ENCODE data around the gene TMEM196.

Gene TMEM196

DNA sequence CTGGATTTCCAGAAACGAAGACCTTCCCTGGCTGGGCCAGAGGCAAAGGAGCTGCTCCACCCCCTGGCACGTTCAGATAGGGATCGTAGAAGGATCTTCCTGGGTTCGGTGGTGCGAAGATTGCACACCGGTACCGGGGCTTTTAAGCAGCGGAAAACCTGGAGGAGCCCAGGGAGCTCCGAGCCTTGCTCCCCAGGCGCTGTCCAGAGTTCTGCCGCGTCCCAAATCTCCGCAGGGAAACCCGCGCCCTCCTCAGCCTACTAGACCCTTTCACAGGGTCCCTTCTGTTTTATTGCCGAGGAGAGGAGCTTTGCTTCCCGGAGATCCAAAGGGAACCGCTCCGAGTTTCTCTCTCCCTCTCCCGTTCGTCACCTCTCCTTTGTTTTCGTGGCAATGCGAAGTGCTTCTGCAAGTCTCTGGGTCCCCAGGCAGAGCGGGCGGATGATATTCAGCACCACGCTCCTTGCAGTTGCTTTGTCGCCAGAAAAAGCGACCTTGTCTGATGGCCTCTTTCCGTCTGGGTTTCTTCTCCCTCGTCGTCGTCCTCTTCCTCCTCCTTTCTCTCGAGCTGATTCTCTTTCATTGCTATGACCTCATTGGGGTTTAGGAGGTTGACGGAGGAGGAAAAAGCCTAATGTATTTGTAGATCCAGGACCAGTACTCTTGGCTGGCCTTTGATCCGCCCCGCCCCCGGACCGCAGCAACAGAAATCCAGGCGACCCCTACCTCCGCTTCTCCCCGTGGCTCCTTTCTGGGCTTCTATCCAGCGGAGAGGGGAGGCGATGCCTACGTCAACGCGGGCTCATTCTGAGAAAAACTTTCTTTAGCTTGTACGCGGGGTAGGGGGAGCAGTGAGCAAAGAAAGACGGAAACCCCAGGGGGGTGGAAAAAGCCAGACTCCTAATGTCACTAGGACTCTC lies at the start of gene TMEM196:
TMEM196 (minus strand) TSS at position 777 of the 920 bp plus-strand sequence. CDS start 921 bp downstream, outside the sequence.
- DNase-seq (ENCODE audit: low spot score), result peak; percentile 67

DNA sequence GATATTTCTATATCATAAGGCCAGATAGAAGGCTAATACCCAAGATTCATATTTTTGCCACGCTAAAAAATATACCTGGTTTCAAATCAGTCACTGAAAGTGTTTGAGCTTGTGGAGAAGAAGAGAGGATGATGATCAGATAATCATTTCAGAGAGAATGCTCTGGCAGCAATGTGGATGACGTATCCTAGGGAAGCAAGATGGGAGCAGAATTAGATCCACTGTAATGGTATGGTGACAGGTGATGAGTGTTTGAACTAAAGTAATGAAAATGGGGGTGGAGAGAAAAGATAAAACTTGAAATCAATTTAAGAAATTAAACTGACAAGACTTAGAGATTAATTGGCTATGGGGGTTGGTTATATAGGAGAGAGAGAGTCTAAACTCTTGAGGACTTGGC lies 42.7 kb upstream of the TMEM196 start:
- no peak for DNase-seq (ENCODE audit: low spot score)

DNA sequence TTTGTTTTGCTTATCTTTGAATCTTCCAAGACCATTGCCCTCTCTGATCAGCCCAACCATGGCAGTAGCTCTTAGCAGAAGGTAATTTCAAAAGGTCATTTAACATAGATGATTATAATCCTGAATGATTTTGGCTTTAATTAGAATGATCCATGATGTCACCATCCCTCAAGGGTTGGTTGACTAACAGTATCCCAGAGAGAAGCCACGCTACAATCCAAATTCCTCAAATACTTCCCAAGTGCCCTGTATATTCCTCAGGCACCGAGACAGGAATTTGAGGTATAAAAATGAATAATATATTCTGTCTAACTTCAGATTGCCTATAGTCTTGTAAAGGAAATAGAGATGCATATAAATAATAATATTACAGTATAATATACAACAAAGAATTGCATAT lies 42.1 kb upstream of the TMEM196 start:
- no peak for DNase-seq (ENCODE audit: low spot score)

DNA sequence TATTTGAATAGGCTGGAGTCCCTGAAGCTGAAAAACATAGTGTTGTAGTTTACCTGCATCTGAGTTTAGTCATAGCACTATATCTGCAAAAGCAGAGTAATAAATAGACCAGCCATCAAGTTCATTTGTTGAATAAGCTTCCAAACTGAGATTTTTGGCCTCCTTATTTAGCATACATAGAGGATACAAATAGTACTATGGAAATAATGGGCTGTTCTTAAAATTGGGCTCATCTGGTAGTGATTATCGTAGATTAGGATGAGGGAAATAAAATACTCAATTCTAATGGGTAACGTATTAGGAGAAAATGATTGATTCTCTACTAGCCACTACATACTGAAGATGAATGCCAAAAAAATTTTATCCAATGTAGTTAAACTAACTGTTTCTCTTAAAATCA lies 41.4 kb upstream of the TMEM196 start:
- no peak for DNase-seq (ENCODE audit: low spot score)

DNA sequence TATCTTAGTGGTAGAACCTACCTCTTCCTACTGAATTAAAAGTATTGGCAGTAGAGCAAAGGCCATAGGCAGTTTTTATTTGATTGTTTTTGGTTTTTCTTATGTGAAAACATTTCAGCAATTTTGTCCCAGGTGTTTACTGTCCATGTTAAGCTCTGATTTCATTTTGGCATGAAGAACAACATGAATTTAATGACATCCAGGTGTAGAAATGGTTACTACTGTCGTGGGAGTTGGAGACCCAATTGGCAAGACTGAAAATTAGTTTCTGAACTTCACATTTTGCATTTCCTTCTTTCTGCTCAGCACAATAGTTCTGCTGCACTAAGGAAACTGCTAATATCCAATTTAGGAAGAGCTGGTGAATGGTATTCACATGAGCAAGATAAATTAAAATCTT lies 38.0 kb upstream of the TMEM196 start:
- no peak for DNase-seq (ENCODE audit: low spot score)

DNA sequence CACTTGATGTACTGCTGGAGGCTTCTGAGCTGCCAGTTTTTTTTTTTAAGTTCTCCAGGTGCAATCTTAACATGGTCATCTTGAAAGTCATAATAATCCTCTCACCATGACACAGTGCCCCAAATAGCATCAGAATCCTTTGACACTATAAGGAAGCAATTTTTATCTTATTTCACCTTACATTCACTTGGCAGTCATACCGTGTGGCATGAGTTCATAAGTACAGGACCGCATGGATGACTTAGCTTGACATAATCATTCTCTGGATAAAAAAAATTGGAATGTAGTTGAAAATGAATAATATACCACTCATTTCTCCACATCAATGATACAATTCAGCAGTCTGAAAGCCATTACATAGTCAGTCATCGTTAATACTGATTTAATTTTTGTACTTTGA lies 25.6 kb upstream of the TMEM196 start:
- no peak for DNase-seq (ENCODE audit: low spot score)

DNA sequence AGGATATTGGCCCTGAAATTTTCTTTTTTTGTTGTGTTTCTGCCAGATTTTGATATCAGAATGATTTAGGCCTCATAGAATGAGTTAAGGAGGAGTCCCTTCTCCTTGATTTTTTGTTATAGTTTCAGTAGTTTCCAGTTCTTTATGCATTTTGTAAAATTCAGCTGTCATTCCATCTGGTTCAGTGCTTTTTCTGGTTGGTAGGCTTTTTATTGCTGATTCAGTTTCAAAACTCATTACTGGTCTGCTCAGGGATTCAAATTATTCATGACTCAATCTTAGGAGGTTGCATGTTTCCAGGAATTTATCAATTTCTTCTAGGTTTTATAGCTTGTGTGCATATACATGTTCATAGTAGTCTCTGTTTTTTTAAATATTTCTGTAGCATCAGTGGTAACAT lies 10.1 kb upstream of the TMEM196 start:
- no peak for DNase-seq (ENCODE audit: low spot score)

DNA sequence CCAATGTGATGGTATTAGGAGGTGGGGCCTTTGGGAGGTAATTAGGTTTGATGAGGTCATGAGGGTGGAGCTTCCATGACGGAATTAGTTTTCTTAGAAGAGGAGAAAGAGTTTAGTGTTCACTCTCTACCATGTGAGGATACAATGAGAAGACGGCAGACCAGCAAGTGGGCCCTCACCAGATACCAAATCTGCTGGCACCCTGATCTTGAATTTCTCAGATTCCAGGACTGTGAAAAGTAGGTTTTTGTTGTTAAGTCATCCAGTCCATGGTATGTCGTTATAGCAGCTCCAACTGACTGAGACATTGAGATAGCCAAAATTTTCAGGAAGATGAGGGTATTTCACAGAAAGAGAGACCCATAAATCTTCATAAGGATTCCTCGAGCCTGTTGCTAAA lies 3.6 kb upstream of the TMEM196 start:
- DNase-seq (ENCODE audit: low spot score), result no peak

DNA sequence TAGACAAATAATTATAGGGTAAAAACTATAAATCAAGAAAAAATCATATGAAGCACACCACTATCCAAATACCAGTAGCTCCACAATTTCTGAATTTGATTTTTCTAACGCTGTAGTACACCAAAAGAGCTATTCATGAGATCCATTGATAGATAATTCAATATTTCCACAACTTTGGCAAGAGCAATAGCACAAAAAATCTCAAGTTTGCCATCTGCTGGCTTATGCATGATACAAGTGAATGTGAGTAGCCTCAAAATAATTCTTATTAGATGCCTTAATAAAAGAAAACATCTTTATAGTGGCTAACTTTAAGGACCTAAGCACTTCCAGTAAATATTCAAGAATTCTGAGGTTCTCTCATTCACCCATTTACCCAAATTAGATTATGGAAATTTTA lies 2.2 kb upstream of the TMEM196 start:
- no peak for DNase-seq (ENCODE audit: low spot score)

DNA sequence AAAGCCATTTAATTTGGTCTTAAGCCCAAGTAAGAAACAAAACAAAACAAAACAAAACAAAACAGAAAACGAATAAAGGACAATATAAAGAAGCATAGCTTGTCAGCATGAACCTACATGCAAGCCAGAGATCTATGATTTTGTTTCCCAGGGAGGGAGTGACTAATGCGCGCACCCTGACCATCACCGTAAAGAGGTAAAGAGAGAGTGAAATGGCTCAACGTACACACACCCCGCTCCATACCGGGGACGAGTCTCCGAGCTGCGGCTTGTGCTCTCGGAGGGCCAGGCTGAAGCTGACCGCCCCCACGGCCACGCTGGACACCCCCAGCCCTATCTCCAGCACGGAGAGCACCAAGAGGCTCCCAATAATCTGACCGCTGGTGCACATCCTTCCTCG lies 1.1 kb downstream of the TMEM196 start:
- no peak for DNase-seq (ENCODE audit: low spot score)

DNA sequence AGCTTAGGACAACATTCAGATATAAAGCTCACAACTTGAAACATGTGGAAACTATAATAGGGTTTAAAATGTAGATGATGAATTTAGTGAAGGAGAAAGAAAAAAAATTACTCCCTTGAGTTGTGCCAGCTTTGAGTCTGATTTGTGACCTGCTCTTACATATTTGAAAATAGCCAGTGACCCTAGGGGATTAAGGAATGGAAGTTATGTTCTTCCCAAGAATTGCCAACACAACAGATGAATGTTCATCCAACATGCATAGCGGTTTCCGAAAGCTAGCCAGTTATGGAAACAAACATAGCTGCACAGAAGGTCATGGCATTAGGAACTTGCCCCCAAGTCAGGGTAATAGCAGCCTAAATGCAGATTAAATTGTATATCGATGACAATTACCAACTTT lies 10.8 kb downstream of the TMEM196 start:
- DNase-seq (ENCODE audit: low spot score), result no peak

DNA sequence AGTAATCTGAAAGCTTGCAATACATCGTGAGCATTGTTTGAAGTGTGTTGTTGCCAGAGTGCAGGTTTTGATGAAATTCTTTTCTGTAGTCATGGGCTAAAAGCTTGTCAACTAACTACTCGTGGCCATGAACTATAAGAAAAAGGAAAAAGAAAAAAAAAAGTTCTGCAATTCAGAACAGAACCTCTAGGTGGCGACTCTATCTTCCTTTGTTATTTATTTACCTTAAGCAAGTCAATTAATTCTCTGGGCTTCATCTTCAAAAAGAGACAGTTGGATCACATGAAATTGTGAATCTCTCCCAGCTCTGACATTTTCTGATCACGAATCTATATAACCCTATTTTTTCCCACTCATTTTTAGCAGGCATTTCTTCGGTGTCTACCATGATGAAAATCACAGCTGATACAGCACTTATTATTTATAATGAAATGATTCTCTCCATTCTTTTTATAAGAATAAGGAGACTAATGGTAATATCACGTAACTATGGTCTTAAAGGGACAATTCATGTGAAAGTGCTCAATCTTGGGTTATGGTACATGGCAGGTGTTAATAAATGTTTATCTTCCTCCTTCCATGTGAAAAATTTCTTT lies 18.8 kb downstream of the TMEM196 start:
- DNase-seq (ENCODE audit: low spot score), result no peak

DNA sequence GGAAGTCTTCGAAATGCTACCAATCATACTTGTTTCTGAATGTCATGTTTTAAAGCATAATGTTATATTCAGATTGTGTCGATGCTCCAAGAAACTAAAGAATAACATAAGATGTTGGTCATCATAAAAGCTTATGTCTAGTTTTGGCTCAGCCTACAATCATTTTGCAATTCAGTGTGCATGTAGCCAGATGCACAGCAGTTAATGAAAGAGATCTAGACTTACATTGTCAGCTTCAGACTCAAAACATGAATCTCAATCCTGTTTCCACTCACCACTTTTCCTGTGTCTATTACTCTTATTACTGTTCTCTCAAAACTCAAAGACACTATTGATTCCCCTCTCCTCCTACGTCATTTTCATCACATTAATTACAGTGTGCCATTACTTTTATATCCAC lies 21.4 kb downstream of the TMEM196 start:
- no peak for DNase-seq (ENCODE audit: low spot score)

DNA sequence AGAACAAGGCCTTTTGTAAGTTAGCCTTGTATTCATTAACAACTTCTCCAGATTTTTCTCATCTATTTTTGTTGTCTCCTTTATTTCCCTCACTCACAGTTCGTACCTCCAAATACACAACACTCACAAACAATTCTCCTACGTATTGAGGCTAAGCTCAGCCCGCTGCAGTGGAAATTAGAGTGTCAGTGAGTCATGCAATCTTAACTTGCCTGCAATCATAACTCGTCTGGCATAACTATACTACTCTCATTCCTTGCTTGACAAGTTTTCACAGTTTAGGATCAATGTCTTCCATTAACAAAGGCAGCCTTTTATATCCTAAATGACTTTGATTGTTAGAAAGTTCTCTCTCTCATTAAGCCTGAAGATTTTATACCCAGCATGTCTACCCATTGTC lies 23.8 kb downstream of the TMEM196 start:
- no peak for DNase-seq (ENCODE audit: low spot score)

DNA sequence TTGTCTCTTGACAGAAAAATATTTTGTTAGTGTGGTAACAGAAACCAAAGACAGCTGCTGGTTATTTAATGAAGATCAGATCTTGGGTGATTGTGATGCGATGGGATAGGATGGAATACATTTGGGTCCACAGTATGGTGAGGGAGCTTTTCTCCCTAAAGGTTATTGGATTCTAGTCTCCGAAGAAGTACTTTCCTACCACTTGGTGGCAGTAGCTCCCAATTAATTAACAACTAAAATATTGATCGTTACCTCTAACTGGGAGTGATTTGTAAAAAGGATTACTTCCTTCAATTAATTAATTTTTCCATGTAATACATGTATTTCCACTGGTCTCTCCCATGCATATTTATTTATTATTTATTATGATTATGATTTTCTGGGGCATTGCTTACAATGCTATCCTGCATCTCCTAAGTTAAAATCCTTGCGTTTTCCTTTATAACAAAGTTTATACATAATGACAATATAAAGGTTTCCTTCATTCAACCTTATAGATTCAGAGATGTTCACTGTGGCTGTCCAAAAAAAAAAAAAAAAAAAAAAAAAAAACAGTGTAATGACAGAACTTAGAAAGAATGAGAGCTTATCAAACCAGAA lies 25.6 kb downstream of the TMEM196 start:
- no peak for DNase-seq (ENCODE audit: low spot score)

DNA sequence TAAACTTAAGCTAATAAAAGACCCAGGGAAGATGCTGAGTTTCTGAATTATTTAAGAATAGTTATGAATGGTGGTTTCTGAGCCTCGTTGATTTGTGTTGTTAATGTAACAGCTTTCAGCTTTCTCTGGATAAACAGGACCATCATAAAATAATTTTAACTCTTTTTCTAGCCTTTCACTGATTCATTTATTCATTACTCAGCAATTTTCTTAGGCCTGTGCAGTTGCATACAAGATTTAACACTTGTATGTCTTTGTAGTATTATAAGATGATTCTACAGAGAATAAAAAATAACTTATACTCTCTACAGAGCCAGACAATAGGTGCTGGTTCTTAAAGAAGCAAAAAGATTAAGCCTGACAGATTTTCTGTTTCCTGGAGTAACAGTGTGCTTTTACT lies 29.3 kb downstream of the TMEM196 start:
- DNase-seq (ENCODE audit: low spot score), result no peak

DNA sequence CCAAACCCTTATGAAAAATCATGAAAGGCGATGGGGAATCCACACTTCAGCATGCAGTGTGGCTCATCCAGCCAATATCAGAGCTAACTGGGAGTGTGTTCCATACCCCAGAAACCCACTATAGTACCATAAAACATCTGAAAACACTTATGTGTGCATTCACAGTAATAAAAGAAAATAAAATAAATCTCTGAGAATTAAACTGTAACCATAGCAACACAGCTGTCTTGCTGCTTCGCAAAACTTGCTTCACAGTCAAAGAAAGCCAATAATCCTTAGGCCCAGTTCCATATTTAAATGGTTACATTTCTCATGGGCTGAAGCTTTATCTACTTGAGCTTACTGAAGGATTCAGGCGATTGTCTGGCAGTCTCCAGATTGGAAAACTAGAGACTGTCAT lies 44.7 kb downstream of the TMEM196 start:
- DNase-seq (ENCODE audit: low spot score), result no peak

DNA sequence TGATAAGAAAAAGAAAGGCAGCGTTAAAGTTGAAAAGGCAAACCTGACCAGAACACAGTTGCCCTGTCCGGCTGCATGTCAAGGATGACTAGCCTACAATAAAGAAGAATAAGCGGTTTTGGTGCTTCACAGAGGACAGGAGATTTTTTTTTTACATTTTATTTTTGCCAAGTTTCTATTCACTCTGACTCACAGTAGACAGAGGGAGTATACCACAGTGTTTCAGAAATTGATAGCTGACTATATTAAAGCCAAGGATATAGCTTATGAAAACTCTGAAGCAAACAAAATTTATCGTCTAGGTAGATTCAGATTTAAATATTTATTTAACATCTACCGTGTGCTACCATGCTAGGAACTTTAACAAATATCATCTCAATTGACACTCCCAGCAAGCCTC lies 47.6 kb downstream of the TMEM196 start:
- no peak for DNase-seq (ENCODE audit: low spot score)

DNA sequence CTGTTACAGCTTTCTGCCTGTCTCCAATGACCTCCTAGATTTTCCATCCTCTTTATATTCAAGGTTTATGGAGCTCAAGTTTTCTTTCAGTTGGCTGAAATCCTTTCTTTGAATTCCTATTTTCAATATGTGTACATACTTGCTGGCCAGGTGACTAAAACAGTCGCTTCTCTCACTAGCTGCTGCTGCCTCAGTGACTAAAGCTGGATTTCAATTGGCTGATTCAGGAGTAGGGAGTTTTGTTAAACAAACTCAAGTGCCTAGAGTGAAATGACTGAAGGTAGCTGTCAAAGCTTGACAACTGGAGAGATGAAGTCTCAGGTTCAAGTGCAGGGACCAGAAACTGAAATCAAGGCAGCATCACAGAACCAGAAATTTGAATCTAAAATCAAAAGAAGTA lies 57.9 kb downstream of the TMEM196 start:
- no peak for DNase-seq (ENCODE audit: low spot score)

DNA sequence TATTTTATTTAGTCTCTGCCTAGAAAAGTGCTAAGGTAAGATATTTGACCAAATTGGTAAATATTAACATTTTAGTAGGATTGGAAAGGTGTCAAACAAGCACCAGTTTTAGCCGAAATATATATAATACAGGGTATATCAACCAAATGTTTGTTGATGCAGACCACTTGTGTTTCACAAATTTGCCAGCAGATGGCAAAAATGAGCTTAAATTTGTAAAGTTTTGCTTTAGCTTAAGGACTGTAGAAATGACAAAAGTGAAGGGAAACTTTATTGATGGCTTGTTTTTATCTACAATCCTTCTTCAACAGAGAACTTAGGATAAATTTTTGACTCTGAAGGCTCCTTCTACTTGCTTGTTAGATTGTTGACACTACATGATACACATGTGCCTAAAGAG lies 59.7 kb downstream of the TMEM196 start:
- no peak for DNase-seq (ENCODE audit: low spot score)

DNA sequence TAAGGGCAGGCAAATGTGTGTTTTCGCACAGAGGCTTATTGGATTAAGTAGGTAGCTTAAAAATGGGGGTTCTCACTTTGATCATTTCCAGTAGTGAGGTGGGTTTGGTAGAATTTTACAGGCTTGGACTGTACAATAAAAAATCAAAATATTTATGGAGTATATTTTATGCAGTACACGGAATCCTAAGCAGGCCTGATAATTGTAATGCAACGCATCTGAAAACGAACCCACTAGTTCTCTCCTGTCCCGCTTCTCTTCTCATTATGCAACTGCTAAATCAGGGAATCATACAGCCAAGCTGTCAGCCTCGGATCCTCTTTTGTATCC lies 64.2 kb downstream of the TMEM196 start:
- no peak for DNase-seq (ENCODE audit: low spot score)

DNA sequence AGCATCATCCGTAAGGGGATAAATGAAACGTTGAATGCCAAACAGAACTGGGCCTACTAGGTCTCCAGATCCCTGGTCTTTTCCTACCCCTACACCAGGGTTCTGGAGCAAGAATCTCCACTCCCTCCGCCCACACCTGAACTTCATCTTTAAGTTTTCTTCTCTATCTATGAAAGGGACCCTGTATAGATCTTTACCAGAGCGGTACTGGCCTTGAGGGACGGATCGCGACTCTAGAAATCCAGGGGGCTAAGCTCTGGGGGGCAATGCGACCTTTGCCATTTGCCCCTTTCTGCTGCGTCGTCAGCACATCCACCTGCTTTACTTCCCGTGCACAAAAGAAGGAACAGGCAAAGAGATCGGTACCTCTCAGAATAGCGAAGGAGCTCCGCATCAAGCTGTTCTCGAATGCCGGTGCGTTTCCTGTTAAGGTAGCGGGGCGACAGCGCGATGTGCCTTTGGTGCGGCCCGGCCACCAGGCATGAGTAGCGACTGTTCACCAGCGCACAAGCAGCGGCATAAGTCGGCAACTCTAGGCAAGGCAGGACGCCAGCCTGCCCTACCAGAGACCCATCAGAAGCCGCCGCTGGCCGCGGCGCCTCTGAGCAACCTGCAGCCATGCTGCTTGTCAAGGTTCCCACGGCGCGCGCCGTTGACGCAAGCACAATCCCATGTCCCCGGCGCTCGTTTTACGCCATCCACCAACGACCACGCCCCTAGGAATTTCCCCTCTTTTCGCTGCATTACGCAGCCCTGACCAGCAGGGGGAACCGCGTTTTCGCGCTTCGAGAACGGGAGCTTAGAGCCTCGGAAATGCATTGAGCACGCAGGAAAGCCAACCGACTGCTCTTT lies 64.8 kb downstream of the TMEM196 start, which contains the start of gene POLR1F:
POLR1F (minus strand) TSS at position 641 of the 852 bp plus-strand sequence; CDS start at position 620, 21 bp downstream.
- peak; percentile 94 for DNase-seq (ENCODE audit: low spot score)

Data from left forelimb (tissue), 1 donor.